ENCODE data around the gene CLDN6.
A peak's percentile ranks its signal among the peaks of the same experiment; 100 is the strongest.

CLDN6 gene

DNA sequence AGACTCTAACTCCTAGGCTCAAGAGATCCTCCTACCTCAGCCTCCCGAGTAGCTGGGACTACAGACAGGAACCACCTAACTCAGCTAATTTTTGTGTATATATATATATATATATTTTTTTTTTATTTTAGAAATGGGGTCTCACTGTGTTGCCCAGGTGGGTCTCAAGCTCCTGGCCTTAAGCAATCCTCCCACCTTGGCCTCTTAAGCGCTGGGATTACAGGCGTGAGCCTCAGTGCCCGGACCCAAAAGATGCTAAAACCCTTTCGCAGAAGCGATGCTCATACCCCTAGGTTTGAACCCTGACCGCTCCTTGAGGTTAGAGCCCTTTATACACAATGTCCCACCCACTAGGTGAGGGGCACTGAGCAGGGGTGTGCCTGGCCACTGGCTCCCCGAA lies 7.5 kb downstream of the CLDN6 start:
- DNase-seq: no peak

DNA sequence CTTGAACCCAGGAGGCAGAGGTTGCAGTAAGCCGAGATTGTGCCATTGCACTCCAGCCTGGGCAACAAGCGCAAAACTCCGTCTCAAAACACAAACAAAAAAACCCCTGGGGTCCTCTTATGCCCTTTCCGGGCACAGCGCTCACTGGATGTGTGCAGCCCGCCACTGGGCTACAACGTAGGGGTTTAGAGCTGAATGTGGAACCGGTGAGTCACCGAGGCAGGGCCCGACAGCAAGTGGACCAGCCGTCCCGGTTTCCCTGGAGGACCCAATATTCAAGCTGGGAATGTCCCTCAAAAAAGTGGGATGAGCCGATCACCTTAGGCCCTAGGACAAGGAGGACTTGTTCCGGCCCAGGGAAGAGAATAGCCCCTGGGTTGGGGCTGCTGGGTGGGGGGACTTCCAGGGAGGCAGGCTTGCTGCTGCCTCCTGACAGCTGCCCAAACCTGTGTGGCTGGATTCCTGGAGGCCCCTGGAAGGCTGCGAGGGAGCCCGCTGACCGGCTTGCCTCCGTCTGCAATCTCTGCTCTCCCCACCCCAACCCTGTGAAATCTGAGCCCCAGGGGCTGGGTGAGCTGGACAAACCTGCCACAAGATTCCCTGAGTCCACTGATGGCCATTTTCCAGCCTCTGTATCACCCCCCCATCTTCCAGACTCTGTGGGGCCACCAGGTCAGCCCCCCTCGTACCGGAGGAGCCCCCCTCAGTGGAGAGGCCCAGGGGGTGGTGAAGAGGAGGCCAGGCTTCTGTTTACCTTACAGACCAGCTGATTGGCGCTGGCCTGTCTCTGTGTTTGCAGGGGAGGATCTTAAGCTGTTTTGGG lies 8.2 kb downstream of the CLDN6 start:
- no peak for DNase-seq

DNA sequence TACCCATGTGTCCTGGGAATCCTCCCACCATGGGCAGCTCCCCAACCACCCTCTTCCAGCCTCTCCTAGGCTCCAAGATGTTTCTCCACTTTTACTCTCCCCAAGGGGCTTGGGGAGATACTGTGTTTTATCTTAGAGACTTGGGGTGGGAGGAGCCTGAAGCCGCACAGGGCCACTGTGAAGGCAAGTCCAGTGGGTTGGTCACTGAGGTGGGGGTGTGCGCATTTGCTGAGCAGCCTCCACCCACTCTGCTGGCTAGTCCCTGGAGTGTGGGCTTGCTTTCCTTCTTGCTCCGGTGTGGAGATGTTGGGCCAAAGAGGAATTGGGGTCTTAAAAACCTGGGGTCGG lies 9.3 kb downstream of the CLDN6 start:
- no peak for DNase-seq

DNA sequence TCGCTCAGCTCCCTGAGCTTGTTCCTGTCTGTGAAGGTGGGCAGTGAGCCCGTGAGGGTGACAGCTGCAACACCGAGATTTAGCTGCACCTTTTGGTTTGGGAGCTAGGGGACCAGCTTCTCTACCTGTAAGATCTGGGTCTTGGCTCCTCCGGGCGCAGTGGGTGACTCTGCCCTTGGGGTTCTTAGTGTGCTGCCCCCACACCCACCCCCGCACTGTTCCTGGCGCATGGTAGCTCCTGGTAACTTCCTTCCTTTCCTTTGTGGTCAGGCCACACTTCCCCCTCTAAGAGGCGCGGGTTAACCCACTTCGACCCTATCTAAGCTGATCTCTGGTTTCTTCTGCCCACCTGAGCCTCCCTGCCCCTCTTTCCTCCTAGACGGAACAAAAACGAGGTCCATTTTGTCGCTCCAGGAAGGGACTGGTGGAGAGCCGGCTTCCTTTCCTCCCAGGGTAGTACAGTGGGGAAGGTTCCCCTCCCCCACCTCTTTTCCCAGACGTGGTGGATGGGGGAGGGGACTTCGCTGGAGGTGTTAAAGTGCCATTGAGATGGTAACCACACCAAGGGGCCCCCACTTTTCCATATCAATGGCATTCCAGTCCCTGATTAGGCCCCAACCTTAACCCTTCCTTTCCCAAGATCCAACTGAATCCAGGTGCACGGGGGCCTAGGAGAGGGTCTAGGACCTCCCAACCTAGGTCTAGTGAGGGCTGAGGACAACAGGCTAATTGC lies 9.9 kb downstream of the CLDN6 start:
- no peak for DNase-seq

DNA sequence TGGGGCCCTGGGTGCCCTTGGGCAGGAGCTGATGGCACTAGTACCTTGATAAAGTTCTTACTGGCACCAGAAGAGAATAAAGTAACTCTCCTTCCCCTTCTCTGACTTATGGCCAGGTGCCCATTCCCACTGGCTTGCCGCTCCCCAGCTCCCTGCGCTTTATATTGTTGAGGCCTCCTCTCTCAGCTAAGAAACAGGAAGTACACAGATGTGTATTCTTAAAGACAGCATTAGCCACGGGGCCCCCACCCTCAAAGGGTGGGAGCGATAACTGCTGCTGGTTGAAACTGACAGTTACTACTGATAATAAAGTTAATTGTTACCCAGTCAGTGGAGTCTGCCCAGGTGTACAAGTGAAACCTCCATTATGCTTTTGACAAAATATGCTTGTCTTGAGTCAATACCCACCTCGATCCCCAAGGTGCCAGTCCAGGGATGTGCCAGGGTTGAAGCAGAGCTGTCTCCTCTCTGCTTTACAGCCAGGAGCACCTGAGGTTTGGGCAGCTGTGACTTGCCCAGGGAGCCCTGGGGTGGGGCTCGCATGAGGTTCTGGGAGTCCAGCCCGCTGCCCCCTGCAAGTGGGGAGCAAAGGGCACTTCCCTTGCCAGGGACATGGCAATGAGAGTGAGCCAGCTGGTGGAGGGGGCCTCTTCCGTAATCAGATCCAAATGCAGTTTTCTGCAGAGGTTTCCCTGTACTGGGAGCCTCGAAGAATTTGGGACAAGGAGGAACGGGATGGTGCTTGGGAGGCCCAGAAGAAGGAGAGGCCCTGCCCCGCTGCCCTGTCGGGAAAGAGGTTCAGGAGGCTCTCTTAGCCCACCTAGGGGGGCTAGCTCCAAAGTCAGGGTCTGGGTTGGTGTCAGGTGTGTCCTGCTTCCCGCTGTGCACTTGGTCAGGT lies 10.7 kb downstream of the CLDN6 start:
- no peak for DNase-seq

DNA sequence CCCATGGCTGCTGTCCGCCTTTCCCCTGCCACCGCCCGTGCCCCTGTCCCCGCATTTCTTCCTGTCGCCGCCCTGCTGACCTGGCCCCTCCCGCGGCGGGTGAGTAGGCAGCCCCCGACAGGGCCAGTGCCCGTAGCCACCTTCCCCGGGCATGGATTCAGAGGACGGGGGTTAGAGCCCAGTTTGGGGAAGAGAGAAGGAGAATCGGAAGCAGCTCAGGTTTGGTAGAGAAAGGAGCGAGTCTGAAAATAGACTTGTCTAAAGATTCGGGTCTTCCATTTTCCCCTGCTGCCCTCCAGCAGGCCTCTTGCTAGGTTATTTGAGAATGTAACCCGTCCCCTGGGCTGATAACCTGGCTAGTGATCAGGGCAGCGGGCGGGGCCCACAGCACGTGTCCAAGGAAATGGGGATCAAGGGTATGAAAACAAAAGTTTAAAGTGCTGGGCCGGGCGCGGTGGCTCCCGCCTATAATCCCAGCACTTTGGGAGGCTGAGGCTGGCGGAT lies 13.2 kb downstream of the CLDN6 start:
- no peak for DNase-seq

DNA sequence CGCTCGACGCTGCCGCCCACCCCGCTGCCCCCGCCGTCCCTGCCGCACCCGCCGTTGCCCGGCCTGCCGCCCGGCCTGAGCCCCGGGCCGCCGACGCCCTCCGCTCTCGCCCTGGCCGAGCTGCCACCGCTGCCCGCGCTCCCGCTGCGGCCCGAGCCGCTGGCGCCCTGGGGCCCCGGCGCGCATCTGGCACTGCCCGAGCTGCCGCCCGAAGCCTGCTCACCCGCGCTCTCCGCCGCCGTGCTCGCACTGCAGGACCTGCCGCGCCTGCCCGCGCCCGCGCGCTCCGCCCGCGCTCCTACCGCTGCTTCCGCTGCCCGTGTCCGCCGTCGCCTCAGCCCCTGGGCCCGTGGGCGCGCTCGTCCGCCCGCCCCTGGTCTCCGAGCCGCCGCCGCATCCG lies 13.7 kb downstream of the CLDN6 start:
- DNase-seq: no peak

DNA sequence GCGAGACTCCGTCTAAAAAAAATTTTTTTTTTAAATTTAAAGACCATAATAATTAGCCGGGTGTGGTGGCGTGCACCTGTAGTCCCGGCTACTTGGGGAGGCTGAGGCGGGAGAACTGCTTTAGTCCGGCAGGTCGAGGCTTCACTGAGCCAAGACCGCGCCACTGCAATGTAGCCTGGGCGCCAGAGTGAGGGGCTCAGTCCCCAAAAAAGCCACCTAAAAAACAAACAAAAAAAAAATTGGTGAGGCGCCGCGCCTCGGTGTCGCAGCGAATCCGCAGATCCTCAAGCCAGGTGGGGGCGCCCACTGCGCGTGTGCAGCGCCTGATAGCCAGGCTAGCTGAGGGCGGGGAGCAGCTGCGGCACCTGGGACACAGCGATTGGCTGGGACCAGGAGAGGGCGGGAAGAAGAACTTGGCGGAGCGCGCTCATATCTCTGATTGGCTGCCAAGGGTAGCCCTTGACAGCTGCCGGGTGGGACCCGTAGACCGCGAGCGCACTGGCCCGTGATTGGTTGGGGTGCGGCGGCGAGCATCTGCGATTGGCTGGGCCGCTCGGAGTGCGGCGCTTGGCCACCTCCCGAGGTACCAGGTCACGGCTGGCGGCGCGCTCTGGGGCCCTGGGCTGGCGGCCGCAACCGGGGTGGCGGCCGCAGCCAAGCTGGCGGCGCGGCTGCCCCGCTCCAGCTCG lies 14.3 kb downstream of the CLDN6 start:
- peak; percentile 98 for DNase-seq

DNA sequence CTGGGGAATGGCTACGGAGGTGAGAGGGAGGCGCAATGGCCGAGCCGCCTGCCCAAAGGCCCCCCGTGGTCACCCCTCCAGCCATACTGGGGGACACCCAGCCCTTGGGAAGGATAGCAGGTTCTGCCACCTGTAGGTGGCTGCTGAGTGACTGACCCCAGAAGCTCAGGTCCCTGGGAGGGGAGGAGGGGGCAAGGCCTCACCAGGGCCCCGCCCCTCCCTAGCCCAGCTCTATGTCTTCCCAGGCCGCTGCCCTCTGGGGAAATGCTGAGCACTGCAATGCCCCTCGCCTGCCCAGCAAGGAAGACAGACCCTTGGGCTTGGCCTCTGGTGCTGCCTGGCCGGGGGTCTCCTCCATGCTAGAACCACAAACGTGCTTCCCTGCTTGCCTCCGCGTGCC lies 16.7 kb downstream of the CLDN6 start:
- no peak for DNase-seq

DNA sequence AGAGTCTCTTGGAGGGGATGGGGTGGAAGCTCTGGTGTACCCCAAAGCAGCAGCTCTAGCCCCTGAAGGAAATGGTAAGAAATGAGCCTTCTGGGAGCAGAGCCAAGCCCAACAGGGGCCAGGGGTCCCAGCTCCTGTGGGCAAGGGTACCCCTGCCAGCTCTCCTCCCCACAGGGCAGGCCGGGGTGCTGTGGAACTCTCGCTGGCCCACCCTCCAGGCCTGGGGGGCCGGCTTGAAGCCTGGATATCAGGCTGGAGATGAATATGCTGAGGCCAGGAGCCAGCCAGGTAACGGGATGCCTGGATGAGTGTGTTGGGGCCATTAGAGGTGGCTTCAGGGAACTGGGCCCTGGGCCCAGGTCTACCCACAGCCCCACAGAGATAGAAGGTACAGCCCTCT lies 17.4 kb downstream of the CLDN6 start:
- DNase-seq: no peak

DNA sequence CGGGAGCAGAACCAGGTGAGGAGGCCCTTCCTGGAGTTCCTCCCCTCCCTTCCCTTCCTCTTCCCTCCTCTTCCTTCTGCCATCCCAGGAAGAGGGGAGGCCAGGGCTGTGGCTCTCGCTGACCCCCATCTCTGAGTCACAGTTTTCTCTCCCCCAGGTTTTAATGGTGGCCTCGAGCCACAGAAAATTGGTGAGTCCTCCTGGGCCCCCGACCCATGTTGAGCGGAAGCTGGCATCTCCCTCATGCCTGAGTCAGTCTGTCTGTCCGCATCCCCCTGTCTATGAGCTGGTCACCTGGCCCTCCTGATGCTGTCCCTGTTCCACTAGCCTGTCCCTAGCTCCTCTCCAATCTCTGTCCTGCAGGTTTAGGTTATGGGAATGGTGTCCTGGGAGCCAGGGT lies 18.1 kb downstream of the CLDN6 start:
- DNase-seq: no peak

DNA sequence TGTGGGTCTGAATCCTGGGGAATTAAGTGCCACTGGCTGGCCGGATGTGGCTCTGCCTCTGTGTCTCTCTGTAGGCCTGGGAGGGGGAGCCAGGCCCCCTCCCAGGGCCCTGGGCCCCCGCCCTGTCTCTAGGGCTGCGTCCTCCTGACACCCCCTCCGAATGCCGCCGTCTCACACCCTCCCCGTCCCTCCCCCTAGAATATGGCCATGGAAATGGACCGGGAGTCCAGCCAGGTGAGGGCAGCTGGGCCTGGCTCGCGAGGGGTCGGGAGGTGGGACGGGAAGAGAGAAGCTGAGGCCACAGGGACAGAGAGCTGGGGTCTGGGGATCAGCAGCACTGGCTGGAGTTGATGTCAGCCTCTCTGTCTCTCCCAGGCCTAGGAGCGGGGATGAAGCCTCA lies 21.7 kb downstream of the CLDN6 start:
- no peak for DNase-seq

DNA sequence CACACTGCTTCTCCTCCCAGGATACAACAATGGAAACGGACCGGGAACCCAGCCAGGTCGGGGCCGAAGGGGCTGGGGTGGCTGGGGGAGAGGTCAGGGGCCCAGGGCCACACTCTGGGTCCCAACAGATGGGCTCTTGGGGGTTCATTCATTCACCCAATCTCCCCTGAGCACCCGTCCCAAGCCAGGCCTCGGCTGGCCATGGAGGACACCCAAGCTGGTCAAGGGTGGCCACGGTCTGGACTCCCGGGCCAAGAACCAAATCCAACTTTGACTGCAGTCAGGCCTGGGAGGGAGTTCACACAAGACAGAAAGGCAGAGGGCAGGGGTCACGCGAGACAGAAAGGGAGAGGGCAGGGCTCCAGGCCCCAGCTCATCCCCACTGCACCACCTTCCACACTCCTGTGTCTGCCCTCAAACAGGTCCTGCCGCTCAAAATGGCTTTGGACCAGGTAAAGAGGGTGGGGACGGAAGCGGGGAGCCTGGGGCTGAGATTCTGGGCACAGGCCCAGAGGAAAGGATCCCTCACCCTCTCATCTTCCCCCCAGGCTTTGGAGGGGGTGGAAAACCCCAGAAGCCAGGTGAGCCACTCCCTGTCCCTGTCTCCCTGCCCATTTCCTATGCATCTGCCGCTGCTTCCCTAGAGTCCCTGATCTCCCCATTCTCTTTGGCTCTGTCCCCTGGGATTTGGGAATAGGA lies 25.5 kb downstream of the CLDN6 start:
- DNase-seq: no peak

DNA sequence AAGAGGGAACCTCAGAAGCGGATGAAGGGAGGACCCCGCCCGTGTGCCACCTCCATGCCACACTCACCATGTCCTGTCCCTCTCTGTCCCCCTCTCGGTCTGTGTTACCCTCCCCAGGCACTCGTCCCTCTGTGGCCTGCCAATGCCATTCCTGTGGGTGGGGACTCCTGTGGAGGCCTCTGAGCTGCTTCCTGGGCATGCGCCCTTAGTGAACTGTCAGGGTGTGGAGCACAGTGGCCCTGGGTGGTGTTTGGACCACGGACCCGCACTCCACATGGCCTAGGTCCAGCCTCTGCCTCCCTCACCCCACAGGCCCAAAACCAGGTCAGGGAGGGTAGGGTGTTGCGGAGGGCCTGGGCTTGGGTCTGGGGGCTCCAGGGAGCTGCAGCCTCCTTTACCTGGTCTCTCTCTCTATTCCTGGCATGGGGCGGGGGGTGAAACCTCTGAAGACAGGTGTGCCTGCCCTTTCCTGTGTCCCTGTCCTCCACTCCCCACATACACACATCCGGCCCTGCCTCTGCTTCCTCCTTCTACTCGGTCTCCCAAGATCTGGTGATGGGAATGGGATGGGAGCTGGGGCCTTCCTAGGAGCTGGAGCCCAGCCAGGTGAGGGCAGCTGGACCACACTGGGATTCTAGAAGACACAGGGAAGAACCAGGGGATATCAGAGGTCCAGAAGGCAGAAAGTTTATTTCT lies 26.3 kb downstream of the CLDN6 start:
- DNase-seq: no peak

DNA sequence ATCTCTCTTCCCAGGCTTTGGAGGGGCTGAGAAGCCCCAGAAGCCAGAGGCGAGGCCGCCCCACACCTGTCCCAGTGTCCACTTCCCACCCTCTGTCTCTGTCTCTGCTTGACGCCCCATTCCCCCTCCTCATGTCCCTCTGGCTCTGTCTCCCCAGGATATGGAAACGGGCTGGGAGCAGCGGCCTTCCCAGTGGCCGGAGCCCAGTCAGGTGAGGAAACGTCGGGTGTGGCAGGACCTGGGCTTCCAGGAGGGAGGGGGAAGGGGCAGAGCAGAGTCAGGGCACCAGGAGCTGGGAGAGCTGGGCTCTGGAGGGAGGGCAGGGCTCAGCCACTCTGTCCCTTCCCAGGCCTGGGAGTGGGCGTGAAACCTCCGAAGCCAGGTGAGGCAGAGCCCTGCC lies 27.1 kb downstream of the CLDN6 start:
- no peak for DNase-seq

DNA sequence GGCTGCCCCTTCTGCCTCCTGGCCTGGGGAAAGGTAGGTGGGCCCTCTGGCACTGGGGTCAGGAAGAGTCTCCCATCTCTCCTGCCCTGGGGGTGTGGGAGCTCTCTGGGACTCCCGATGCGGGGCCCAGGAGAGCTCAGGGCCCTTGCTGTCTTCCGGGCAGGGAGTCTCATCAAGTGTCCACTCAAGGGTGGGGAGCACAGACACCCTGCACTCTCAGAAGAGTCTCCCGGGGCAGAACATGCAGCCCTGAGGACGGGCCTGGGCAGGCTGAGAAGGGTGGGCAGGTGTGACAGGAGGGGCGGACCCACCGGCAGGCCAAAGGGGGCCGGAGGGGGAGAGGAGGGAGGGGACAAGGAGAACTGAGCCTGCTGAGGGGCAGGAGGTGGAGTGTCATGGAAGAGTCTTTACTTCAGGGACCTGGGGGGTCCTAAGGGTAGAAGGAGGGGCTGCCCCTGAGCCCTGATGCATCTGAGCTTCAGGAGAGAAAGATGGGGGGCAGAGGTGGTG lies 29.3 kb downstream of the CLDN6 start:
- no peak for DNase-seq

DNA sequence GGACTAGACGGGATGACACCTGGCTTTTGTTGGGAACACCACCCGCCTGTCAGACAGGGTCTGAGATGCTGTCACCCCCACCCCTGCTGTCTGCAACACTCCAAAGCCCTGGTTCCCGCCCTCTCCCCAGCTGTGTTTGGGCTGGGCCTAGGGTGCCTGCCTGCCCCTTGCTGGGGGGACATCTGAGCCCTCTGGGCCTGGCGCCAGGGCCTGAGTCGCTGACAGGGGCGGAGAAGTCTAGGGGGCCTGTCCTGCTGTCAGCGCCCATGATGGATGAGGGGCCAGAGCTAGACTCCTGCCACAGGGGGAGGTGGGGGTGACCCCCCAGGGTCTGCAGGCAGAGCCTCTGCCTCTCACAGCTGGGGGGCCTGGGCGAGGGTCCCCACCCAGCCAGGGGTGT lies 30.1 kb downstream of the CLDN6 start:
- peak; percentile 32 for DNase-seq

DNA sequence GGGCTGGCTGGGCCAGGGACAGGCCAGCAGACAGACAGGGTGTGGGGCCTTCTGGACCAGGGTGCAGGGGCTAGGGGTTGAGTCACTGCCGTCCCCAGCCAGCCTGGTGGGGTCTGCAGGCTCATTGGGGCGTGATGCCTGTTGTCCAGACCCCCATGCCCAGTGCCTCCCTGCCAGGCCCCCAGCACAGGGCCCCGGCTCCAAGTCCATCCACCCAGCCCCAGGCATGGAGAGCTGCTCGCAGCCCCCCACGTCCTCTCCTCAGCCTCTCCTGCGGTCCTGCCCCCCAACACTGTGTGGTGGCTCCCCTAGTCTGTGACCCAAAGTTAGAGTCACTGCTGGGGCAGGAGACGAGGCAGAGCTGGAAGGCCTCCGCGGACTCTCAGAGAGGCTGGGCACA lies 30.7 kb downstream of the CLDN6 start:
- DNase-seq: no peak

DNA sequence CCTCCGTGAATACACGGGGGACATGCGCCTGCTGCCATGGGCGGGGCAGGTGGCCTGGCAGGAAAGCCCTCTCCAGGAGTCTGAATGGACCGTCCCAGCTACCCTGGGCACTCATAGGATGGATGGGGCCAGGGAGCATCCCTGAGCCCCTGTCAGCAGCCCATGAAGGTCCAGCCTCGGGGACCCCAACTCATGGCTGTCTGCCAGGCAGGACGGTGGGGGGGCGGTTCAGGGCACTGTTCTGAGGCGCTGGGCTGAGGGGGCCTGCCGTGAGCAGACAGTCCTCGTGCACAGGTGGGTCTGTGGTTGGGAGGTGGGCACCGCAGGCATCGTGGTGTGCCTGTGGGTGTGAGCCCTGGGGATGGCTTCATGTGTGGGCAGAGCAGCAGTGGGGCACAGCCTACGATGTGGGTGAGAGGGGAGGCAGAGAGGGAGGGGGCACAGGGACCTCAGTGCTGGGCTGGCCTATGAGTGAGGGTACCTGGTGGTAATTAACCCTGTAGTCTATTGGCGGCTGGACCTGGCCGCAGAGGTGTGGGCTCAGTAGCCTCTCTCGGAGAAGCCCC lies 31.3 kb downstream of the CLDN6 start:
- no peak for DNase-seq

DNA sequence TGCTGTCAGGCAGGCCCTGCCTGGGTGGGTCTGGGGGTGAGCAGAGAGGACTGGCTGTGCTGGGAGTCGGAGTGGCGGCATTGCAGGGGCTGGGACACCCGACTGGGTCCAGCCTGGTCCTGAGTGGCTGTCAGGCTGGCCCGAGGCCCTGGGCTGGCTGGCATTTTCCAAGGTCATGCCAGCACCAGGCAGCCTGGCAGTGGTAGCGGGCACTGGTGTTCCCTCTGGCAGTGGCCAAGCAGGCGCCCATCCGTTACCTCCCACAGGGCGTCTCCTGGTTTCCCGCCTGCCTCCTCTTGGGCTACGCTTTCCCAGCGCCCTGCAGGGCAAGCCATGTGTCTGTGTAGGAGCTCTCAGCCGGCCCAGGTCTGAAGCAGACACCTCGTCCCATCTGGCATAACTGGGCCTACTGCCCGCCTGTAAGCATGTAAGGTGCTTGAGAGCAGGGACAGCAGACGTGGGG lies 32.1 kb downstream of the CLDN6 start:
- DNase-seq: no peak

DNA sequence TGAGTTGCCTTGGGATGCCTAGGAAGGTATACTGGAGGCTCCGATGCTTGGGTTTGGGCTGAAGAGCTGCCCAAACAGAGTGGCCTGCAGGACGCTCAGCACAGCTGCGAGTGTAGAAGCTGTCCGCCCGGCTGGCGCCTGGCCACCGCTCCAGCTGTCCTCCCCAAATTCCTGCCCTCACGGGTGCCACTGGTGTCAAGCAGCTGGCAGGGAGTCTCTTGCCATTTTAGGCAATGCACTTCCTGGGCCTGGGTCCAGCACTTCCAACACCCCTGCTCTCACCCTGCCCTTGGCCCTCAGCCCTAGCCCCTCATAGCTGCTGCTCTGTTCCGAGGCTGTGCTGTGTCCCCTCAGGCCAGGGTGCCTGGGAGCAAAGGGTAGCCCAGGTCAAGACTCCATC lies 32.5 kb downstream of the CLDN6 start:
- DNase-seq: no peak

Data from NCI-H1092 (cell line).